MM.1S (cell line): Measurements from ENCODE around the gene SLC6A13.

Experiments
- CTCF ChIP-seq: fragments of 300-600 bp; sonication (generic); IDR thresholded peaks from 2 replicates; pipeline ENCODE4 v1.5.1; 2016; ENCODE audit warnings: antibody characterized with exemption, low read length, mixed read lengths
- EZH2 ChIP-seq: fragments of 300-600 bp; sonication (generic); optimal IDR thresholded peaks from 2 replicates; pipeline ENCODE3; 2017; ENCODE audit warnings: low read depth, mild to moderate bottlenecking, antibody characterized with exemption, low read length, mixed read lengths
- EZH2phosphoT487 ChIP-seq: fragments of 300-600 bp; sonication (generic); IDR thresholded peaks from 2 replicates; pipeline ENCODE4 v1.6.1; 2018; ENCODE audit warnings: antibody characterized with exemption, low read length

- TF ChIP-seq CTCF (no peak), EZH2 (no peak), EZH2phosphoT487 (no peak)
Observed at GRCh38 chr12:179885-180284, 82.8 kb downstream of the SLC6A13 start.
